Spleen (tissue), 11 donors: Measurements from ENCODE around the gene SPATS2. TPM values are rescaled to one million over a fixed set of nuclear protein-coding genes. Genes with fewer than 3 reads are reported as not detected.

Source experiments
- DNase-seq: peaks from one replicate; pipeline ENCODE4 v3.0.0-alpha.2; 2020
- H3K27ac ChIP-seq, 8 donors: fragments of 200-600 bp; sonication (generic) in 7 of 8; 1 replicate in 4 of 8; 2 replicates in 4 of 8; pipeline versions ENCODE4 v1.5.0 to v1.8.0; 2016 to 2021; ENCODE audit warnings: inconsistent platforms in 4 of 8, mild to moderate bottlenecking in 4 of 8, moderate library complexity in 1 of 8
- H3K27me3 ChIP-seq, 7 donors: fragments of 200-600 bp; sonication (generic) in 6 of 7; replicated peaks in 1 of 7; 1 replicate in 4 of 7; 2 replicates in 3 of 7; pipeline versions ENCODE4 v1.5.0 to v1.8.0; 2016 to 2021; ENCODE audit warnings: inconsistent platforms in 3 of 7, mild to moderate bottlenecking in 1 of 7
- H3K36me3 ChIP-seq, 6 donors: fragments of 200-600 bp; sonication (generic) in 5 of 6; 1 replicate in 4 of 6; 2 replicates in 2 of 6; pipeline versions ENCODE4 v1.5.0 to v1.8.0; 2016 to 2021; ENCODE audit warnings: inconsistent platforms in 2 of 6
- H3K4me1 ChIP-seq, 6 donors: fragments of 200-600 bp; sonication (generic) in 5 of 6; 1 replicate in 3 of 6; 2 replicates in 3 of 6; pipeline versions ENCODE4 v1.5.0 to v1.8.0; 2016 to 2021; ENCODE audit warnings: inconsistent platforms in 3 of 6
- H3K4me3 ChIP-seq, 8 donors: fragments of 200-600 bp; sonication (generic) in 7 of 8; 1 replicate in 4 of 8; 2 replicates in 4 of 8; pipeline versions ENCODE4 v1.5.0 to v1.8.0; 2016 to 2021; ENCODE audit warnings: inconsistent platforms in 4 of 8, mild to moderate bottlenecking in 4 of 8, moderate library complexity in 2 of 8
- H3K9me3 ChIP-seq, 8 donors: fragments of 200-600 bp; sonication (generic) in 7 of 8; 1 replicate in 4 of 8; 2 replicates in 4 of 8; pipeline versions ENCODE4 v1.5.0 to v1.8.0; 2016 to 2021; ENCODE audit warnings: inconsistent platforms in 4 of 8
- POLR2A ChIP-seq, 3 donors: fragments of 450-650 bp; IDR thresholded peaks; one replicate each; pipeline ENCODE4 v1.5.1; 2017; ENCODE audit warnings: antibody characterized with exemption in 3 of 3, mild to moderate bottlenecking in 1 of 3
- POLR2AphosphoS5 ChIP-seq, 3 donors: sonication (generic); formaldehyde crosslinking; IDR thresholded peaks; one replicate each; pipeline ENCODE4 v1.5.1; 2017; ENCODE audit warnings: antibody characterized with exemption in 3 of 3
- WGBS, 5 donors: extraction: QIAGEN DNeasy Blood & Tissue Kit in 3 of 5; methylation state at CpG; one replicate each; pipeline versions ENCODE4 v1.1.5 to v1.1.7; 2013 to 2018; 5-methylcytosine and 5-hydroxymethylcytosine counted together
- intact Hi-C: fragments of 100-400 bp; cut with DNase I; formaldehyde crosslinking; loops from one replicate; pipeline ENCODE4 v1.15.0; 2023; ENCODE audit warnings: low total_unique reads
- polyA plus RNA-seq, 3 donors: library from polyadenylated mRNA; stranded (reverse); fragments of 200-250 nt; gene quantifications; one replicate each; pipeline ENCODE4 v1.2.1, GENCODE V29; 2013
- total RNA-seq, 7 donors: library from RNA; depleted of rRNA in 3 of 7; stranded (reverse); fragments of >200 nt in 3 of 7; fragmentation: NEBNext Ultra II Directional in 4 of 7; extraction: Animal tissue kit (Norgen Biotek cat#: 25700) in 4 of 7; gene quantifications; one replicate each; pipeline versions ENCODE4 v1.1.0 to v1.2.1, GENCODE V29; 2016 to 2021
- TF ChIP-seq, protein P1 (sequence below), 11 experiments: fragments of 200-600 bp in 7 of 11; fragments of 450-650 bp in 4 of 11; sonication (generic) in 4 of 11; IDR thresholded peaks in 8 of 11; conservative IDR thresholded peaks in 3 of 11; 1 replicate in 7 of 11; 2 replicates in 4 of 11; pipeline versions ENCODE4 v1.4.0 to v1.8.0; 2016 to 2021; ENCODE audit warnings: antibody characterized with exemption in 11 of 11, inconsistent platforms in 4 of 11, mild to moderate bottlenecking in 1 of 11
- donor health status: healthy with polysubstance abuse.
- donor health status: DM: no; HTN: no; CAD: no; lungs with moderate emphysema.
- donor health status: DM: no; HTN: no; CAD: no.
- donor health status: Bipolar disorder and iron deficiency.
- donor health status: healthy.
- donor health status: DM: no; HTN: no; CAD: no.
- donor health status: DM: yes; HTN: yes; CAD: no.

The SPATS2 gene
- total and polyA plus RNA-seq, 10 donors = 7.1 to 27.0 (median 19.0) TPM

DNA sequence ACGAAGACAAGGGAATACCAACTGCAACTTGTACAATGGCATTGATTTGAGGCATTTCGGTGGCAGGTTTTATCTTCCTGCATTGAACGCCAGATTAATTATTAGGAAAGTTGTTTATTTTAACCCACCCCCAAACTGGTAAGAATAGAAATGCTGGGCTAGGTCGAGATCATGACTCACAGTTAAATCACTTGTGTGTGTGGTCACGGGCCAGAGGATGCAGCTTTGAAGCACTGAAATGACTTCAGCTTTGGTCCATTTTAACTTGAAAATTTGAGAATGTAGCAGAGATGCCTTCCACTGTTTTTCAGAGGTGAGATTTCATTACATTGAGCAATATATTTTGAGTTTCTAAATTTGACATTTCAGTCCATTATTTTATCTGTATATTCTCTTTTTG is 148.0 kb downstream of the SPATS2 start:
- DNase-seq = no peak
- intact Hi-C loops = loop anchor here (2.0 to 5.0 kb wide), 2 partner anchors 156 to 228 kb away; no protein-coding TSS in a partner anchor
- Histone ChIP-seq H3K4me3 (no peak overlapping the region), H3K27ac (no peak overlapping the region), H3K36me3 (peaks cover 0 to 13% (median 2%) of the 10 kb centered on the region in 6 donors), H3K27me3 (no peaks in the 10 kb centered on the region), H3K9me3 (no peaks in the 10 kb centered on the region), H3K4me1 (peaks cover 0 to 4% (median 0%) of the 10 kb centered on the region in 6 donors)
- 78 to 87% (median 81%) methylated on average over 5 of the region's 5 CpGs for WGBS, 5 donors
- TF ChIP-seq, protein P1, sequence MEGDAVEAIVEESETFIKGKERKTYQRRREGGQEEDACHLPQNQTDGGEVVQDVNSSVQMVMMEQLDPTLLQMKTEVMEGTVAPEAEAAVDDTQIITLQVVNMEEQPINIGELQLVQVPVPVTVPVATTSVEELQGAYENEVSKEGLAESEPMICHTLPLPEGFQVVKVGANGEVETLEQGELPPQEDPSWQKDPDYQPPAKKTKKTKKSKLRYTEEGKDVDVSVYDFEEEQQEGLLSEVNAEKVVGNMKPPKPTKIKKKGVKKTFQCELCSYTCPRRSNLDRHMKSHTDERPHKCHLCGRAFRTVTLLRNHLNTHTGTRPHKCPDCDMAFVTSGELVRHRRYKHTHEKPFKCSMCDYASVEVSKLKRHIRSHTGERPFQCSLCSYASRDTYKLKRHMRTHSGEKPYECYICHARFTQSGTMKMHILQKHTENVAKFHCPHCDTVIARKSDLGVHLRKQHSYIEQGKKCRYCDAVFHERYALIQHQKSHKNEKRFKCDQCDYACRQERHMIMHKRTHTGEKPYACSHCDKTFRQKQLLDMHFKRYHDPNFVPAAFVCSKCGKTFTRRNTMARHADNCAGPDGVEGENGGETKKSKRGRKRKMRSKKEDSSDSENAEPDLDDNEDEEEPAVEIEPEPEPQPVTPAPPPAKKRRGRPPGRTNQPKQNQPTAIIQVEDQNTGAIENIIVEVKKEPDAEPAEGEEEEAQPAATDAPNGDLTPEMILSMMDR (IDR thresholded peaks at IDR 0.05 in 8 of 11, conservative IDR thresholded peaks at IDR 0.05 in 3 of 11) = no peak
- TF ChIP-seq POLR2A (IDR thresholded peaks at IDR 0.05) = no peak
- no peak for TF ChIP-seq POLR2AphosphoS5 (IDR thresholded peaks at IDR 0.05)

DNA sequence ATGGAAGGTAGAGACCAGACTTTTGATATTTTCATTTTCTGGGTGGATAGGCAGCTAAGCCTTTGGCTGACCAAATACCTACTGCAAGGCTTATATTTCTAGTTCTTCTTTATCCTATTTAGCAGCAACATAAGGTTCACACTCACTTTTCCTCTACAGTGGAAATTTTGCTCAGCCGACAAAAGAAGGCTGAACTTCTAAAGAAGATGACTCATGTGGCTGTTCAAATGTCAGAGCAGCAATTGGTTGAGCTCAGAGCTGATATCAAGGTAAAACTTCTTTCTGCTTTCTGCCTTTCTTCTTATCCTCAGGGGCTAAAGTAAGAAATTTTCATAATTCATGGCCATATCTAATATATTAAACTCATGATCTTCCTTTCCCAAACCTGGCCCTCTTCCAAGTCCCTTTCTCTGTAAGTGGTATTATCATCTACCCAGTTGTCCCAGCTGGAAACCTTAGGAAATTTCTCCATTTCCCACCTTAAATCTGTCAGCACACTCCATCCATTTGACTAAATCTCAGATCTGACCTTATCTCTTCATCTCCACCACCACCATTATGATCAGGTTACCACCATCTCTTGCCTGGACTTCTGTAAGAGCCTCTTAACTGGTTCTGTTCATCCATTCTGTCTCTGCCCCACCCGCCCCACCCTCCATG is 151.8 kb downstream of the SPATS2 start:
- no peak overlapping the region for H3K4me3 ChIP-seq
- no peaks in the 10 kb centered on the region for H3K27me3 ChIP-seq
- intact Hi-C loops = loop anchor here (5.0 kb wide), 1 partner anchor 232 kb away; no protein-coding TSS in a partner anchor
- TF ChIP-seq, protein P1 (IDR thresholded peaks at IDR 0.05 in 8 of 11, conservative IDR thresholded peaks at IDR 0.05 in 3 of 11) = no peak
- TF ChIP-seq POLR2AphosphoS5 (IDR thresholded peaks at IDR 0.05) (no peak), POLR2A (IDR thresholded peaks at IDR 0.05) (no peak)
- H3K36me3 ChIP-seq = peaks cover 0 to 42% (median 7%) of the 10 kb centered on the region in 6 donors
- no peaks in the 10 kb centered on the region for H3K9me3 ChIP-seq
- no peak for DNase-seq
- WGBS, 5 donors = 84 to 92% (median 88%) methylated on average over 2 of the region's 2 CpGs
- peaks cover 0 to 6% (median 0%) of the 10 kb centered on the region in 6 donors for H3K4me1 ChIP-seq
- H3K27ac ChIP-seq = no peak overlapping the region

DNA sequence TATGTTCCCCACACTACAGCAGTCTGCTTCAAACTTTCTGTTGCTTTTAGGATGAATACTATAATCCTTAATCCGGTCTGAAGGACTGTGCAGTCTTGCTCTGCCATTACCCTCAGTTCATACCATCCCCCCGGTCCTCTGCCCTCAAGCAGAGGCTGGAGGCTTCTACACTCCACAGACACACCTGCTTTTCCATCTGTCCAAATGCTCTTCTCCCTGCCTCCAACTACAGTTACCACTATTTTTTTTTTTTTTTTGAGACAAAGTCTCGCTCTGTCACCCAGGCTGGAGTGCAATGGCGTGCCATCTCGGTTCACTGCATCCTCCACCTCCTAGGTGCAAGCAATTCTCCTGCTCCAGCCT is 152.3 kb downstream of the SPATS2 start:
- DNase-seq = no peak
- Histone ChIP-seq H3K9me3 (no peaks in the 10 kb centered on the region), H3K4me3 (no peak overlapping the region), H3K27me3 (no peaks in the 10 kb centered on the region), H3K27ac (no peak overlapping the region), H3K4me1 (peaks cover 0 to 5% (median 0%) of the 10 kb centered on the region in 6 donors), H3K36me3 (peaks cover 0 to 45% (median 9%) of the 10 kb centered on the region in 6 donors)
- WGBS, 5 donors = 96 to 100% (median 98%) methylated on average over 5 of the region's 5 CpGs
- TF ChIP-seq POLR2A (IDR thresholded peaks at IDR 0.05) (no peak), POLR2AphosphoS5 (IDR thresholded peaks at IDR 0.05) (no peak)
- TF ChIP-seq, protein P1 (IDR thresholded peaks at IDR 0.05 in 8 of 11, conservative IDR thresholded peaks at IDR 0.05 in 3 of 11) = no peak
- intact Hi-C loops = loop anchor here (5.0 kb wide), 1 partner anchor 232 kb away; no protein-coding TSS in a partner anchor

DNA sequence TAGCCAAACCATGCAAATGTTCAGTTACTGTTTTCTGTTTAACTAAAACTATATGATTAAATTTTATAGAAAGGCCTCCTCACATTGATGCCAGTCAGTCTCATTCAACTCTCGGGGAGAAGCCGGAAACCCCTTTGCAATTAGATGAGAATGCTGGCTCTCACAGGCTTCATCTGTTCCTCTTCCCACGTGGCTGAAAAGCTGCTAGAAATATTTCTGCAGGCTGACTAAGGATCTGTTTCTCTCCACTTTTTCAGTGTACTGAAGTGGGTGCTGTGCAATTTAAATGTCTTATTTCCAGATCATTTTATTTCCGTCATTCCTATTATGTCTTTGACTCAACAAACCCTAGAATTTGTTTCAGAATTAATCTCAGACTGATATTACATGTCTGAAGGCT is 154.1 kb downstream of the SPATS2 start:
- Histone ChIP-seq H3K4me1 (peaks cover 0 to 5% (median 0%) of the 10 kb centered on the region in 6 donors), H3K4me3 (no peak overlapping the region), H3K9me3 (no peaks in the 10 kb centered on the region), H3K27ac (no peak overlapping the region), H3K27me3 (no peaks in the 10 kb centered on the region), H3K36me3 (peaks cover 0 to 58% (median 26%) of the 10 kb centered on the region in 6 donors)
- DNase-seq = no peak
- TF ChIP-seq POLR2A (IDR thresholded peaks at IDR 0.05) (no peak), POLR2AphosphoS5 (IDR thresholded peaks at IDR 0.05) (no peak)
- TF ChIP-seq, protein P1 (IDR thresholded peaks at IDR 0.05 in 8 of 11, conservative IDR thresholded peaks at IDR 0.05 in 3 of 11) = no peak
- 86 to 95% (median 90%) methylated on average over 4 of the region's 4 CpGs for WGBS, 5 donors
- intact Hi-C loops = no loop called here
